ENCODE measurements around the gene CHRNA9. TPM values are rescaled to one million over a fixed set of nuclear protein-coding genes. Genes with fewer than 3 reads are reported as not detected.
A peak's percentile ranks its signal among the peaks of the same experiment; 100 is the strongest.
"Not testable (repeated sequence)": the region's sequence is repeated elsewhere in the genome, so short reads cannot be mapped to it uniquely, and the experiment has no call there.

Gene CHRNA9
- total and polyA plus RNA-seq, 2 donors (not counting 1 experiment from before 2014, with no cell fraction given), result 0.07 TPM; not detected in 1

DNA sequence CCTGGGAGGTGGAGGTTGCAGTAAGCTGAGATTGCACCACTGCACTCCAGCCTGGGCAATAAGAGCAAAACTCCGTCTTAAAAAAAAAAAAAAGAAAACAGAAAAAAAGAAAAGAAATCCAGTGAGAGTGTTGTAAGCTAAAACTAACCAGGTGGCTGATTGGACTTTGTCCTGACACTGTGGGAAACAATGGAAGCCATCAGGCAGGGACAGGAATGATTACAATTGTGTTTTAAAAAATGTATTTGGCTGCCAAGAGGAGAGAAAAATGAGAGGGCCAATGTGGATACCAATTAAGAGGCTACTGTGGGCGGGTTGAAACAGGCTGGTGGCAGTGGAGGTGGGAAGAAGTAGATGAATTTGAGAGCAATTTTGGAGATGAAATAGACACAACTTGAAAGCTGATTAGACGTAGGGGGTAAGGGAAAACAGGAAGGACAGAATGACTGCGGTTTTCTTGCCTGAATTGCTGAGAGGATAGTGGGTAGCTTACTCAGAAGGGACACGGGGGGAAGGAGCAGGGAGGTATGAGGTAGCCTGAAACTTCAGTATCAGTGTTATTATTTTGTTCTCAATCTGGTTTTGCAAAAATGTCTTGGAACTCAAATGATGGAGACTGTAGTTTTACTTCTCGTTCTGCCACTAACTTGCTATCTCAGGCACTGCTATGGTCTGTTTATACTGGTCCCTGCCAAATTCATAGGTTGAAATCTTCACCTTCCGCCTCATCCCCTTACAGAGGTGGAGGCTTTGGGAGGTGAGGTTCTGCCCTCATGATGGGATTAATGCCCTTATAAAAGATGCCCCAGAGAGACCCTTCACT, 45.6 kb upstream of the CHRNA9 start:
- WGBS (ENCODE audit: insufficient coverage), result 10% methylated on average over 4 of the region's 7 CpGs

GRCh38 chr4:40290611-40291186, 44.4 kb upstream of the CHRNA9 start:
- Histone ChIP-seq H3K4me2 (replicated peaks; ENCODE audit: low read depth, low read length, poor library complexity, severe bottlenecking) (peak overlapping the region; percentile 60), H3K79me2 (ENCODE audit: control insufficient read depth, insufficient read depth, low read length) (peaks cover 36% of the 10 kb centered on the region), H3K27ac (ENCODE audit: low read length in 2 of 2) (peak overlapping the region; percentile 78 to 86), H3K4me1 (ENCODE audit: control insufficient read depth in 2 of 2, insufficient read depth in 2 of 2, low read length in 2 of 2) (peaks cover 63 to 64% of the 10 kb centered on the region in 2 donors), H3K9me3 (ENCODE audit: control extremely low read depth in 1 of 3, control insufficient read depth in 2 of 3, insufficient read depth in 1 of 3, low read length in 2 of 3) (peaks cover 0 to 12% (median 2%) of the 10 kb centered on the region in 3 donors), H3K9ac (ENCODE audit: low read length) (peak overlapping the region; percentile 19)
- WGBS (ENCODE audit: insufficient coverage), result 70% methylated on average over 1 of the region's 2 CpGs
- ChIA-PET POLR2A (interaction anchor here (1.0 to 2.2 kb wide), 3 partner anchors 10 to 577 kb away, joined by 3 to 6 read pairs (median 6); no protein-coding TSS in a partner anchor), CTCF (interaction anchor here (0.6 to 4.0 kb wide), 7 partner anchors 10 to 99 kb away, joined by 3 to 43 read pairs (median 4); no protein-coding TSS in a partner anchor)
- peak overlapping the region; percentile 90 for H3K27ac Mint-ChIP-seq
- H3K27me3 ChIP-seq (replicated peaks in 1 of 4; ENCODE audit: control extremely low read depth in 1 of 4, control insufficient read depth in 3 of 4, insufficient read depth in 4 of 4, low read length in 3 of 4); H3K4me3 ChIP-seq (ENCODE audit: control extremely low read depth in 1 of 5, extremely low read depth in 1 of 5, insufficient read depth in 1 of 5, low read depth in 2 of 5, low read length in 4 of 5); H2AFZ ChIP-seq (ENCODE audit: insufficient read depth, low read depth, low read length, poor library complexity, severe bottlenecking); DNase-seq; H3K9me3 Mint-ChIP-seq (ENCODE audit: insufficient read depth); H3K36me3 ChIP-seq (replicated peaks in 1 of 2; ENCODE audit: control extremely low read depth in 1 of 2, control insufficient read depth in 1 of 2, extremely low read depth in 1 of 2, insufficient read depth in 2 of 2, low read length in 1 of 2); H4K20me1 ChIP-seq (ENCODE audit: control insufficient read depth, insufficient read depth, low read length, poor library complexity, severe bottlenecking); H3K27me3 Mint-ChIP-seq; intact Hi-C loops (cut with micrococcal nuclease); ATAC-seq (ENCODE audit: low read depth): not testable (repeated sequence)
- H3K4me3 Mint-ChIP-seq, result peak overlapping the region; percentile 76
- H3K4me1 Mint-ChIP-seq, result peaks cover 63% of the 10 kb centered on the region

More for the DNA sequence above, 45.6 kb upstream of the CHRNA9 start:
- Histone ChIP-seq H3K79me2 (ENCODE audit: control insufficient read depth, insufficient read depth, low read length) (peaks cover 25% of the 10 kb centered on the region), H3K27me3 (replicated peaks in 1 of 4; ENCODE audit: control extremely low read depth in 1 of 4, control insufficient read depth in 3 of 4, insufficient read depth in 4 of 4, low read length in 3 of 4) (no peaks in the 10 kb centered on the region), H3K9me3 (ENCODE audit: control extremely low read depth in 1 of 3, control insufficient read depth in 2 of 3, insufficient read depth in 1 of 3, low read length in 2 of 3) (peaks cover 0 to 2% (median 2%) of the 10 kb centered on the region in 3 donors), H3K27ac (ENCODE audit: low read length in 2 of 2) (peak overlapping the region; percentile 78 to 86), H2AFZ (ENCODE audit: insufficient read depth, low read depth, low read length, poor library complexity, severe bottlenecking) (peak overlapping the region; percentile 57), H3K9ac (ENCODE audit: low read length) (peak overlapping the region; percentile 19), H4K20me1 (ENCODE audit: control insufficient read depth, insufficient read depth, low read length, poor library complexity, severe bottlenecking) (no peaks in the 10 kb centered on the region), H3K4me2 (replicated peaks; ENCODE audit: low read depth, low read length, poor library complexity, severe bottlenecking) (peak overlapping the region; percentile 60), H3K4me3 (ENCODE audit: control extremely low read depth in 1 of 5, extremely low read depth in 1 of 5, insufficient read depth in 1 of 5, low read depth in 2 of 5, low read length in 4 of 5) (peak overlapping the region in 3 of 5 experiments; percentile 6 to 27 (median 15)), H3K4me1 (ENCODE audit: control insufficient read depth in 2 of 2, insufficient read depth in 2 of 2, low read length in 2 of 2) (peaks cover 63 to 70% of the 10 kb centered on the region in 2 donors), H3K36me3 (replicated peaks in 1 of 2; ENCODE audit: control extremely low read depth in 1 of 2, control insufficient read depth in 1 of 2, extremely low read depth in 1 of 2, insufficient read depth in 2 of 2, low read length in 1 of 2) (no peaks in the 10 kb centered on the region)
- DNase-seq, result peak; percentile 61
- intact Hi-C loops (cut with micrococcal nuclease), result loop anchor here (1.0 kb wide), 2 partner anchors 12 to 18 kb away; no protein-coding TSS in a partner anchor
- no peak for TF ChIP-seq CTCF (IDR thresholded peaks at IDR 0.05)
- TF ChIP-seq EZH2 (IDR thresholded peaks at IDR 0.05; ENCODE audit: borderline replicate concordance, insufficient read depth, low read depth, low read length, poor library complexity, severe bottlenecking), result no peak
- peak; percentile 58 for ATAC-seq (ENCODE audit: low read depth)
- Mint-ChIP-seq H3K27ac (peak overlapping the region; percentile 92), H3K4me3 (peak overlapping the region; percentile 76), H3K9me3 (ENCODE audit: insufficient read depth) (no peaks in the 10 kb centered on the region), H3K4me1 (peaks cover 68% of the 10 kb centered on the region), H3K27me3 (no peaks in the 10 kb centered on the region)
- POLR2A ChIA-PET, result interaction anchor here (0.5 to 2.2 kb wide), 11 partner anchors 10 to 576 kb away, joined by 3 to 6 read pairs (median 4); no protein-coding TSS in a partner anchor
- CTCF ChIA-PET, result interaction anchor here (0.5 to 4.0 kb wide), 11 partner anchors 11 to 665 kb away, joined by 3 to 43 read pairs (median 3); no protein-coding TSS in a partner anchor
